Endothelial cell of umbilical vein (primary cell): Measurements from ENCODE around the gene INSYN2B. TPM values are rescaled to one million over a fixed set of nuclear protein-coding genes. Genes with fewer than 3 reads are reported as not detected.

Experiments used
- BruUV-seq: library from RNA; stranded (reverse); fragments of 400-500 nt; replicated peaks from 2 replicates; lab custom pipeline; 2021; lab: Mats Ljungman, UMichigan
- CTCF ChIA-PET: fragments of 300-600, 350-600 bp; sonication (Branson Sonifier 250); formaldehyde crosslinking; loops from one replicate; lab custom pipeline; 2021; ENCODE audit warnings: antibody characterized with exemption, inconsistent platforms; lab: Charles Lee
- POLR2A ChIA-PET: fragments of 300-600, 350-600 bp; sonication (Branson Sonifier 250); formaldehyde crosslinking; loops from one replicate; lab custom pipeline; 2021; ENCODE audit warnings: antibody characterized with exemption, inconsistent platforms; lab: Charles Lee
- DNase-seq: peaks from one replicate; pipeline ENCODE4 v3.0.0-alpha.2; 2011; ENCODE audit warnings: low read depth, low spot score
- FAIRE-seq: peaks from 2 replicates; lab custom pipeline; 2011; peaks lifted over from hg19 to GRCh38; lab: Jason Lieb, UNC
- H2AFZ ChIP-seq: 2 replicates; pipeline ENCODE4 v1.6.0; 2012; ENCODE audit warnings: low read depth, low read length, control low read depth, inconsistent platforms
- H3K27ac ChIP-seq: 2 replicates; pipeline ENCODE4 v1.5.1; 2011; ENCODE audit warnings: low read depth, mild to moderate bottlenecking, control low read depth, low read length, moderate library complexity; ENCODE audit not compliant: insufficient read depth
- H3K27me3 ChIP-seq, 2 experiments: 2 replicates each; pipeline versions ENCODE4 v1.6.0 to v1.6.1; 2011; ENCODE audit warnings: low read length in 2 of 2, mixed read lengths in 1 of 2; ENCODE audit not compliant: control insufficient read depth in 2 of 2, insufficient read depth in 2 of 2
- H3K36me3 ChIP-seq, 2 experiments: 2 replicates in 1 of 2; 3 replicates in 1 of 2; pipeline ENCODE4 v1.5.1; 2011; ENCODE audit warnings: low read length in 2 of 2, mild to moderate bottlenecking in 1 of 2, moderate library complexity in 1 of 2; ENCODE audit not compliant: control insufficient read depth in 2 of 2, insufficient read depth in 2 of 2; ENCODE audit errors: extremely low read depth in 1 of 2
- H3K4me1 ChIP-seq: 3 replicates; pipeline ENCODE4 v1.5.1; 2011; ENCODE audit warnings: mild to moderate bottlenecking, low read length; ENCODE audit not compliant: control insufficient read depth, insufficient read depth; ENCODE audit errors: extremely low read depth
- H3K4me2 ChIP-seq: 2 replicates; pipeline ENCODE4 v1.6.1; 2011; ENCODE audit warnings: low read length, control low read depth, mixed read lengths; ENCODE audit not compliant: insufficient read depth
- H3K4me3 ChIP-seq, 3 experiments: fragments of 200-600 bp in 1 of 3; sonication (generic), shearing (Covaris generic) in 1 of 3; replicated peaks in 1 of 3; 2 replicates each; pipeline ENCODE4 v1.5.1; 2011 to 2016; ENCODE audit warnings: control low read depth in 3 of 3, low read length in 3 of 3, mild to moderate bottlenecking in 2 of 3, inconsistent platforms in 1 of 3, low read depth in 1 of 3, moderate library complexity in 1 of 3; ENCODE audit not compliant: insufficient read depth in 1 of 3
- H3K79me2 ChIP-seq: 2 replicates; pipeline ENCODE4 v1.6.0; 2012; ENCODE audit warnings: low read length, inconsistent platforms; ENCODE audit not compliant: control insufficient read depth, insufficient read depth
- H3K9ac ChIP-seq: replicated peaks from 2 replicates; pipeline ENCODE3; 2011; ENCODE audit warnings: low read length, control low read depth; ENCODE audit not compliant: insufficient read depth; ENCODE audit errors: extremely low read depth
- H3K9me1 ChIP-seq: replicated peaks from 3 replicates; pipeline ENCODE4 v1.6.0; 2011; ENCODE audit warnings: mild to moderate bottlenecking, low read length; ENCODE audit not compliant: control insufficient read depth, insufficient read depth; ENCODE audit errors: extremely low read depth
- H3K9me3 ChIP-seq: replicated peaks from 2 replicates; pipeline ENCODE4 v1.5.1; 2012; ENCODE audit warnings: low read length, inconsistent platforms; ENCODE audit not compliant: control insufficient read depth, insufficient read depth
- H4K20me1 ChIP-seq: replicated peaks from 2 replicates; pipeline ENCODE3; 2011; ENCODE audit warnings: mild to moderate bottlenecking, low read length; ENCODE audit not compliant: control insufficient read depth, insufficient read depth; ENCODE audit errors: extremely low read depth
- CTCF ChIP-seq, 2 donors: IDR thresholded peaks; 1 replicate in 1 of 2; 2 replicates in 1 of 2; pipeline ENCODE4 v1.5.1; 2011; ENCODE audit warnings: low read length in 2 of 2, mild to moderate bottlenecking in 2 of 2, moderate library complexity in 2 of 2, control low read depth in 1 of 2, inconsistent platforms in 1 of 2, low read depth in 1 of 2; ENCODE audit not compliant: insufficient read depth in 1 of 2; ENCODE audit errors: extremely low read depth in 1 of 2
- EZH2 ChIP-seq: IDR thresholded peaks from 2 replicates; pipeline ENCODE4 v1.6.1; 2012; ENCODE audit warnings: borderline replicate concordance, low read depth, mild to moderate bottlenecking, moderate library complexity, low read length, inconsistent platforms; ENCODE audit not compliant: severe bottlenecking
- FOS ChIP-seq: IDR thresholded peaks from 2 replicates; pipeline ENCODE4 v1.6.1; 2011; ENCODE audit warnings: mild to moderate bottlenecking, low read length, moderate library complexity, borderline replicate concordance; ENCODE audit not compliant: insufficient read depth
- GATA2 ChIP-seq: IDR thresholded peaks from 2 replicates; pipeline ENCODE4 v1.7.0; 2011; ENCODE audit warnings: low read depth, mild to moderate bottlenecking, moderate library complexity, mixed read lengths, low read length; ENCODE audit not compliant: insufficient read length, insufficient read depth
- JUN ChIP-seq: IDR thresholded peaks from 2 replicates; pipeline ENCODE4 v1.6.1; 2011; ENCODE audit warnings: borderline replicate concordance, low read depth; ENCODE audit not compliant: insufficient read length, insufficient read depth
- MAX ChIP-seq: IDR thresholded peaks from 2 replicates; pipeline ENCODE4 v1.6.1; 2011; ENCODE audit not compliant: insufficient read depth, insufficient read length
- MYC ChIP-seq: IDR thresholded peaks from one replicate; pipeline ENCODE4 v1.6.1; 2011; ENCODE audit warnings: mild to moderate bottlenecking, low read depth, low read length
- POLR2A ChIP-seq: IDR thresholded peaks from 2 replicates; pipeline ENCODE4 v1.6.1; 2012; ENCODE audit warnings: low read depth, mild to moderate bottlenecking, control low read depth, low read length
- POLR2AphosphoS5 ChIP-seq: IDR thresholded peaks from 2 replicates; pipeline ENCODE4 v1.6.1; 2012; ENCODE audit warnings: low read depth, mild to moderate bottlenecking, control low read depth, low read length, moderate library complexity; ENCODE audit not compliant: insufficient read depth
- dilution Hi-C: fragments of 300-500 bp; cut with MboI; formaldehyde crosslinking; loops from one replicate; pipeline ENCODE4 v1.15.0; 2019; ENCODE audit warnings: low sequenced_read_pairs; ENCODE audit not compliant: extremely low pct_ligation_motif_present
- intact Hi-C: fragments of 100-400 bp; cut with micrococcal nuclease; formaldehyde crosslinking; loops from one replicate; pipeline ENCODE4 v1.10.0; 2022
- polyA plus RNA-seq, 4 experiments: library from polyadenylated mRNA; depleted of rRNA in 3 of 4; stranded (reverse) in 3 of 4; unstranded in 1 of 4; fragments of >200 nt; gene quantifications; 2 replicates each; pipeline versions ENCODE4 v1.2.1 to v1.2.3, GENCODE V29; 2011 to 2012; ENCODE audit warnings: missing spikeins in 1 of 4
- total RNA-seq: library from RNA; stranded (reverse); gene quantifications from 2 replicates; pipeline ENCODE4 v1.2.3, GENCODE V29; 2021

INSYN2B gene
- total and polyA plus RNA-seq, 2 donors (not counting 3 experiments of a cell fraction or from before 2014, with no cell fraction given) = 8.2 to 17.1 TPM

GRCh38 chr5:169954786-169955185 lies 25.5 kb downstream of the INSYN2B start:
- H3K27ac ChIP-seq = no peak overlapping the region
- no peaks in the 10 kb centered on the region for H3K36me3 ChIP-seq
- no peak overlapping the region for H3K4me3 ChIP-seq
- POLR2A ChIA-PET = no interaction called here
- peaks cover 43% of the 10 kb centered on the region for H3K79me2 ChIP-seq
- no peaks in the 10 kb centered on the region for H3K27me3 ChIP-seq
- intact Hi-C loops (no loop called here), dilution Hi-C loops (no loop called here)
- no TSS peak for BruUV-seq
- H3K9ac ChIP-seq = no peak overlapping the region
- H4K20me1 ChIP-seq = no peaks in the 10 kb centered on the region
- no peak for TF ChIP-seq FOS
- no peak for TF ChIP-seq POLR2A
- no peak for TF ChIP-seq JUN
- TF ChIP-seq EZH2 = no peak
- no peak for TF ChIP-seq CTCF (IDR thresholded peaks at IDR 0.05; ENCODE audit: extremely low read depth in 1 of 2, insufficient read depth in 1 of 2, low read depth in 1 of 2, low read length in 2 of 2)
- no peak for TF ChIP-seq MAX
- no peak for TF ChIP-seq GATA2
- TF ChIP-seq MYC = no peak
- no peak for TF ChIP-seq POLR2AphosphoS5
- H3K9me3 ChIP-seq = no peaks in the 10 kb centered on the region
- no peak for DNase-seq
- H2AFZ ChIP-seq = no peak overlapping the region
- no peak for FAIRE-seq
- CTCF ChIA-PET = interaction anchor here (2.0 kb wide), 1 partner anchor 25 kb away, joined by 15 read pairs; the partner anchor contains the start of gene INSYN2B
- H3K4me1 ChIP-seq = peaks cover 5% of the 10 kb centered on the region
- no peaks in the 10 kb centered on the region for H3K9me1 ChIP-seq
- no peak overlapping the region for H3K4me2 ChIP-seq
